Measurements from ENCODE around the gene KIF1B. TPM values are rescaled to one million over a fixed set of nuclear protein-coding genes. Genes with fewer than 3 reads are reported as not detected.

Gene KIF1B
- total and polyA plus RNA-seq, 10 of the 15 experiments (the other 5 are each of a cell fraction or from before 2014, with no cell fraction given) = 2.1 to 16.5 (median 8.7) TPM

DNA sequence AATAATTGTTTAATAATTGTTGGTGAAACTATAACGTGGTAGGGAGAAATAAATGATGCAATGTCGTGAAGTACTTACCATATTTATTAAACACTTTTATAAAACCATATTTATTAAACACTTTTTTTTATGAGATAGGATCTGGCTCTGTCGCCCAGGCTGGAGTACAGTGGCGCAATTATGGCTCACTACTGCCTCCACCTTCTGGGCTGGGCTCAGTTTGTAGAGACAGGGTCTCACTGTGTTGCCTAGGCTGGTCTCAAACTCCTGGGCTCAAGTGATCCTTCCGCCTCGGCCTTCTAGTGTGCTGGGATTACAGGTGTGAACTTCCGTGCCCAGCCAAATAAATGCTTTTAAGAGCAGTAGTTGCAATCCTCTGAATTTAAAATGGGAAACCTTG, 112.5 kb downstream of the KIF1B start:
- FAIRE-seq (no peak), DNase-seq (ENCODE audit: low read depth, low spot score) (no peak), ATAC-seq (no peak)
- intact Hi-C loops (cut with micrococcal nuclease; ENCODE audit: unreplicated experiment) (no loop called here), in situ Hi-C loops (cut with MboI) (no loop called here)
- Histone ChIP-seq H2AFZ (ENCODE audit: control insufficient read depth, low read depth, low read length) (no peak overlapping the region), H3K27ac (ENCODE audit: control insufficient read depth, insufficient read depth) (no peak overlapping the region), H4K20me1 (ENCODE audit: control insufficient read depth, insufficient read depth) (no peaks in the 10 kb centered on the region), H3K27me3 (replicated peaks in 1 of 2; ENCODE audit: control insufficient read depth in 2 of 2, insufficient read depth in 2 of 2, low read length in 1 of 2) (no peaks in the 10 kb centered on the region), H3K4me3 (no peak overlapping the region), H3K36me3 (ENCODE audit: control insufficient read depth in 2 of 2, insufficient read depth in 2 of 2, low read length in 1 of 2) (no peaks in the 10 kb centered on the region; a peak in 1 of 4 replicates), H3K4me1 (ENCODE audit: control insufficient read depth, insufficient read depth, low read length) (no peaks in the 10 kb centered on the region), H3K79me2 (ENCODE audit: control insufficient read depth, insufficient read depth, low read length) (no peaks in the 10 kb centered on the region), H3K4me2 (ENCODE audit: control insufficient read depth, insufficient read depth) (no peak overlapping the region), H3K9me3 (replicated peaks; ENCODE audit: control insufficient read depth, insufficient read depth, low read length) (no peaks in the 10 kb centered on the region), H3K9ac (ENCODE audit: control insufficient read depth, insufficient read depth, low read length) (no peak overlapping the region)
- SMC1A ChIA-PET (ENCODE audit: uncharacterized antibody, unreplicated experiment) = interaction anchor here (1.1 kb wide), 1 partner anchor 29 kb away, joined by 3 read pairs; no protein-coding TSS in a partner anchor
- 79% methylated on average over 7 of the region's 7 CpGs for WGBS (ENCODE audit: insufficient coverage, insufficient replicate concordance, low lambda C conversion rate, missing lambda C conversion rate)
- RAD21 ChIA-PET (ENCODE audit: unreplicated experiment) = no interaction called here
- BruUV-seq (replicated peaks) = no TSS peak
- POLR2A ChIA-PET = no interaction called here
- CTCF ChIA-PET = interaction anchor here (1.4 kb wide), 1 partner anchor 15 kb away, joined by 3 read pairs; no protein-coding TSS in a partner anchor
- TF ChIP-seq DPF2 (IDR thresholded peaks at IDR 0.05) (no peak), TCF3 (IDR thresholded peaks at IDR 0.05; ENCODE audit: borderline replicate concordance, insufficient read depth, low read depth, low read length) (no peak), SMC3 (IDR thresholded peaks at IDR 0.05; ENCODE audit: borderline replicate concordance, low read length) (no peak), RBBP5 (conservative IDR thresholded peaks at IDR 0.05) (no peak), EP300 (IDR thresholded peaks at IDR 0.05; ENCODE audit: borderline replicate concordance in 1 of 2, control insufficient read depth in 1 of 2, low read depth in 2 of 2, low read length in 2 of 2) (no peak), NFYB (IDR thresholded peaks at IDR 0.05; ENCODE audit: insufficient read depth, low read depth, low read length) (no peak), PML (IDR thresholded peaks at IDR 0.05; ENCODE audit: low read length) (no peak), ZBED1 (IDR thresholded peaks at IDR 0.05; ENCODE audit: borderline replicate concordance) (no peak), ZNF274 (IDR thresholded peaks at IDR 0.05; ENCODE audit: insufficient read depth, insufficient read length) (no peak), NFYA (IDR thresholded peaks at IDR 0.05; ENCODE audit: borderline replicate concordance, low read depth, low read length) (no peak), YBX1 (IDR thresholded peaks at IDR 0.05) (no peak), ZNF622 (IDR thresholded peaks at IDR 0.05) (no peak)
- TF ChIP-seq, protein P1, sequence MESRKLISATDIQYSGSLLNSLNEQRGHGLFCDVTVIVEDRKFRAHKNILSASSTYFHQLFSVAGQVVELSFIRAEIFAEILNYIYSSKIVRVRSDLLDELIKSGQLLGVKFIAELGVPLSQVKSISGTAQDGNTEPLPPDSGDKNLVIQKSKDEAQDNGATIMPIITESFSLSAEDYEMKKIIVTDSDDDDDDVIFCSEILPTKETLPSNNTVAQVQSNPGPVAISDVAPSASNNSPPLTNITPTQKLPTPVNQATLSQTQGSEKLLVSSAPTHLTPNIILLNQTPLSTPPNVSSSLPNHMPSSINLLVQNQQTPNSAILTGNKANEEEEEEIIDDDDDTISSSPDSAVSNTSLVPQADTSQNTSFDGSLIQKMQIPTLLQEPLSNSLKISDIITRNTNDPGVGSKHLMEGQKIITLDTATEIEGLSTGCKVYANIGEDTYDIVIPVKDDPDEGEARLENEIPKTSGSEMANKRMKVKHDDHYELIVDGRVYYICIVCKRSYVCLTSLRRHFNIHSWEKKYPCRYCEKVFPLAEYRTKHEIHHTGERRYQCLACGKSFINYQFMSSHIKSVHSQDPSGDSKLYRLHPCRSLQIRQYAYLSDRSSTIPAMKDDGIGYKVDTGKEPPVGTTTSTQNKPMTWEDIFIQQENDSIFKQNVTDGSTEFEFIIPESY (IDR thresholded peaks at IDR 0.05) = no peak
- TF ChIP-seq, protein P2, sequence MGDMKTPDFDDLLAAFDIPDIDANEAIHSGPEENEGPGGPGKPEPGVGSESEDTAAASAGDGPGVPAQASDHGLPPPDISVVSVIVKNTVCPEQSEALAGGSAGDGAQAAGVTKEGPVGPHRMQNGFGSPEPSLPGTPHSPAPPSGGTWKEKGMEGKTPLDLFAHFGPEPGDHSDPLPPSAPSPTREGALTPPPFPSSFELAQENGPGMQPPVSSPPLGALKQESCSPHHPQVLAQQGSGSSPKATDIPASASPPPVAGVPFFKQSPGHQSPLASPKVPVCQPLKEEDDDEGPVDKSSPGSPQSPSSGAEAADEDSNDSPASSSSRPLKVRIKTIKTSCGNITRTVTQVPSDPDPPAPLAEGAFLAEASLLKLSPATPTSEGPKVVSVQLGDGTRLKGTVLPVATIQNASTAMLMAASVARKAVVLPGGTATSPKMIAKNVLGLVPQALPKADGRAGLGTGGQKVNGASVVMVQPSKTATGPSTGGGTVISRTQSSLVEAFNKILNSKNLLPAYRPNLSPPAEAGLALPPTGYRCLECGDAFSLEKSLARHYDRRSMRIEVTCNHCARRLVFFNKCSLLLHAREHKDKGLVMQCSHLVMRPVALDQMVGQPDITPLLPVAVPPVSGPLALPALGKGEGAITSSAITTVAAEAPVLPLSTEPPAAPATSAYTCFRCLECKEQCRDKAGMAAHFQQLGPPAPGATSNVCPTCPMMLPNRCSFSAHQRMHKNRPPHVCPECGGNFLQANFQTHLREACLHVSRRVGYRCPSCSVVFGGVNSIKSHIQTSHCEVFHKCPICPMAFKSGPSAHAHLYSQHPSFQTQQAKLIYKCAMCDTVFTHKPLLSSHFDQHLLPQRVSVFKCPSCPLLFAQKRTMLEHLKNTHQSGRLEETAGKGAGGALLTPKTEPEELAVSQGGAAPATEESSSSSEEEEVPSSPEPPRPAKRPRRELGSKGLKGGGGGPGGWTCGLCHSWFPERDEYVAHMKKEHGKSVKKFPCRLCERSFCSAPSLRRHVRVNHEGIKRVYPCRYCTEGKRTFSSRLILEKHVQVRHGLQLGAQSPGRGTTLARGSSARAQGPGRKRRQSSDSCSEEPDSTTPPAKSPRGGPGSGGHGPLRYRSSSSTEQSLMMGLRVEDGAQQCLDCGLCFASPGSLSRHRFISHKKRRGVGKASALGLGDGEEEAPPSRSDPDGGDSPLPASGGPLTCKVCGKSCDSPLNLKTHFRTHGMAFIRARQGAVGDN (IDR thresholded peaks at IDR 0.05) = no peak
- TF ChIP-seq, protein P3, sequence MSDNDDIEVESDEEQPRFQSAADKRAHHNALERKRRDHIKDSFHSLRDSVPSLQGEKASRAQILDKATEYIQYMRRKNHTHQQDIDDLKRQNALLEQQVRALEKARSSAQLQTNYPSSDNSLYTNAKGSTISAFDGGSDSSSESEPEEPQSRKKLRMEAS (IDR thresholded peaks at IDR 0.05; ENCODE audit: low read depth, low read length) = no peak
- TF ChIP-seq, protein P4, sequence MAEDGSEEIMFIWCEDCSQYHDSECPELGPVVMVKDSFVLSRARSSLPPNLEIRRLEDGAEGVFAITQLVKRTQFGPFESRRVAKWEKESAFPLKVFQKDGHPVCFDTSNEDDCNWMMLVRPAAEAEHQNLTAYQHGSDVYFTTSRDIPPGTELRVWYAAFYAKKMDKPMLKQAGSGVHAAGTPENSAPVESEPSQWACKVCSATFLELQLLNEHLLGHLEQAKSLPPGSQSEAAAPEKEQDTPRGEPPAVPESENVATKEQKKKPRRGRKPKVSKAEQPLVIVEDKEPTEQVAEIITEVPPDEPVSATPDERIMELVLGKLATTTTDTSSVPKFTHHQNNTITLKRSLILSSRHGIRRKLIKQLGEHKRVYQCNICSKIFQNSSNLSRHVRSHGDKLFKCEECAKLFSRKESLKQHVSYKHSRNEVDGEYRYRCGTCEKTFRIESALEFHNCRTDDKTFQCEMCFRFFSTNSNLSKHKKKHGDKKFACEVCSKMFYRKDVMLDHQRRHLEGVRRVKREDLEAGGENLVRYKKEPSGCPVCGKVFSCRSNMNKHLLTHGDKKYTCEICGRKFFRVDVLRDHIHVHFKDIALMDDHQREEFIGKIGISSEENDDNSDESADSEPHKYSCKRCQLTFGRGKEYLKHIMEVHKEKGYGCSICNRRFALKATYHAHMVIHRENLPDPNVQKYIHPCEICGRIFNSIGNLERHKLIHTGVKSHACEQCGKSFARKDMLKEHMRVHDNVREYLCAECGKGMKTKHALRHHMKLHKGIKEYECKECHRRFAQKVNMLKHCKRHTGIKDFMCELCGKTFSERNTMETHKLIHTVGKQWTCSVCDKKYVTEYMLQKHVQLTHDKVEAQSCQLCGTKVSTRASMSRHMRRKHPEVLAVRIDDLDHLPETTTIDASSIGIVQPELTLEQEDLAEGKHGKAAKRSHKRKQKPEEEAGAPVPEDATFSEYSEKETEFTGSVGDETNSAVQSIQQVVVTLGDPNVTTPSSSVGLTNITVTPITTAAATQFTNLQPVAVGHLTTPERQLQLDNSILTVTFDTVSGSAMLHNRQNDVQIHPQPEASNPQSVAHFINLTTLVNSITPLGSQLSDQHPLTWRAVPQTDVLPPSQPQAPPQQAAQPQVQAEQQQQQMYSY (CRISPR knock-in tag; IDR thresholded peaks at IDR 0.05) = no peak
